IgD-negative memory B cell (primary cell): ENCODE results near the gene RHBDD2. TPM values are rescaled to one million over a fixed set of nuclear protein-coding genes. Genes with fewer than 3 reads are reported as not detected.
"Not testable (repeated sequence)": the region's sequence is repeated elsewhere in the genome, so short reads cannot be mapped to it uniquely, and the experiment has no call there.

Experiments used
- H3K27ac Mint-ChIP-seq, 3 donors: one replicate each; pipeline ENCODE4 v1.8.0; 2020 to 2022; ENCODE audit warnings: mild to moderate bottlenecking in 3 of 3, mixed read lengths in 3 of 3, moderate library complexity in 1 of 3
- H3K27me3 Mint-ChIP-seq: one replicate; pipeline ENCODE4 v1.8.0; 2021; ENCODE audit warnings: mixed read lengths
- H3K36me3 Mint-ChIP-seq: one replicate; pipeline ENCODE4 v1.8.0; 2020; ENCODE audit warnings: mild to moderate bottlenecking, mixed read lengths
- H3K4me1 Mint-ChIP-seq, 3 donors: one replicate each; pipeline ENCODE4 v1.8.0; 2020 to 2022; ENCODE audit warnings: mixed read lengths in 3 of 3, mild to moderate bottlenecking in 1 of 3
- H3K4me3 Mint-ChIP-seq, 4 donors: one replicate each; pipeline ENCODE4 v1.8.0; 2020 to 2022; ENCODE audit warnings: mild to moderate bottlenecking in 4 of 4, mixed read lengths in 4 of 4, moderate library complexity in 3 of 4
- H3K9me3 Mint-ChIP-seq, 3 donors: one replicate each; pipeline ENCODE4 v1.8.0; 2020 to 2021; ENCODE audit warnings: mixed read lengths in 3 of 3, mild to moderate bottlenecking in 1 of 3
- polyA plus RNA-seq: library from polyadenylated mRNA; unstranded; fragments of 300-500 nt; fragmentation: Illumina TruSeq; gene quantifications from one replicate; pipeline ENCODE4 v1.2.3, GENCODE V29; 2021

The RHBDD2 gene
- polyA plus RNA-seq, 1 donor from 2014 or later: 66.0 TPM

DNA sequence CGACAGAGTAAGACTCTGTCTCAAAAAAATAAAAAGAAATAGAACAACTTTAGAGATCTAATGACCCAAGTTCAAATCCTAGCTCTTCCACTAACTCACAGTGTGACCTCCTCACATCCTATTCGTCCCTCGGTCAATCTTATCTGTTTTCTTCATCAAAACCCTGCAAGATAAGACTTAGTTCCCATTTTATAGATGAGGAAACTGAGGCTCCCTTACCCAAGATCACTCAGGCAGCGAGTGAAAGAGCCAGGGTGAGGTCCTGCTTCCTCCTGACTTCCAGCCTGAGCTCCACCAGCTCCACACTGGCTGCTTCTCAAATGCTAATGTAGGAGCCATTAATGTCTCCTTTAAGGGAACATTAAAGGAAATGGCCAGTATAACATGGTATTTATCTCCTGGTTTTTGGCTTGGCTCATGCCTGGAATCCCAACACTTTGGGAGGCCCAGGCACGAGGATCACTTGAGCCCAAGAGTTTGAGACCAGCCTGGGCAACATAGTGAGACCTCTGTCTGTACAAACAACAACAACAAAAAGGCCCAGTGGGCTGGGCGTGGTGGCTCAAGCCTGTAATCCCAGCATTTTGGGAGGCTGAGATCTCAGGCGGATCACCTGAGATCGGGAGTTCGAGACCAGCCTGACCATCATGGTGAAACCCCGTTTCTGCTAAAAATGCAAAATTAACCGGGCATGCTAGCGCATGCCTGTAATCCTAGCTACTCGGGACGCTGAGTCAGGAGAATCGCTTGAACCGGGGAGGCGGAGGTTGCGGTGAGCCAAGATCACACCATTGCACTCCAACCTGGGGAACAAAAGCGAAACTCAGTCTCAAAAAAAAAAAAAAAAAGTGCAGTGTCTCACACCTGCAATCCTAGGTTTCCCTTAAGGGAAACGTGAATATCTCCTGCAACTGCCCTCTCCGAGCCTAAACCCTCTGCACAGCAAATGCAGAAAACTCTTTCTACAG, 3.4 kb upstream of the RHBDD2 start:
- Mint-ChIP-seq H3K27ac (no peak overlapping the region), H3K4me3 (no peak overlapping the region)

DNA sequence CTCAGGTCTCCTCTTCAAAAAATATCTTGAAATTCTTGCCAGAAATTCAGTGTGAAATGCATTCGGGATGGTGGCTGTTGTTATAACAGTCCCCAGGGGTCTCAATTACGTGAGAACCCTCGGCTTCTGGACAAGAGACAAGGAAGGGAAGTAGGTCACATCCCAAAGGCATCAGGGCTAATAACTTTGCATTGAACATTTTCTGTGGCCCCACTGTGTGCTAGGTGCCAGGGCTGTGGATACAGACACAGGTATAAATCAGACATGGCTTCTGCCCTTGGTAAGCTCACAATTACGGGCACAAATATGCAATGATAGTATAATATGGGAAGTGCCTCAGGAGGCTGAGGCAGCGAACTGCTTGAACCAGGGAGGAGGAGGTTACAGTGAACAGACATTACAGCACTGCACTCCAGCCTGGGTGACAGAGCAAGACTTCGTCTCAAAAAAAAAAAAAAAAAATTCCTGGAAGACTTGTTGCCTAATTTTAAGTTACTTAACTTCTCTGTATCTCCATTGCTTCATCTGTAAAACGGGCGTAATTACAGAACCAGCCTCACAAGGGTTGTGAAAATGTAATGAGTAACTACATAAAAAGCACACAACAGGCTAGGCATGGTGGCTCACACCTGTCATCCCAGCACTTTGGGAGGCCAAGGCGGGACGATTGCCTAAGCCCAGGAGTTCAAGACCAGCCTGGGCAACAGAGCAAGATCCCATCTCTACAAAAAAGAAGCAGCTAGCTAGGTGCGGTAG, 2.5 kb upstream of the RHBDD2 start:
- H3K4me1 Mint-ChIP-seq: peaks cover 13 to 21% (median 14%) of the 10 kb centered on the region in 3 donors
- H3K27ac Mint-ChIP-seq: peak overlapping the region in 1 of 3 donors; percentile 54
- peaks cover 2% of the 10 kb centered on the region for H3K36me3 Mint-ChIP-seq
- no peaks in the 10 kb centered on the region for H3K27me3 Mint-ChIP-seq
- H3K9me3 Mint-ChIP-seq: peaks cover 0 to 2% (median 0%) of the 10 kb centered on the region in 3 donors
- H3K4me3 Mint-ChIP-seq: peak overlapping the region in 1 of 4 donors; percentile 94

More for the DNA sequence above, 3.4 kb upstream of the RHBDD2 start:
- H3K9me3 Mint-ChIP-seq: peaks cover 0 to 2% (median 0%) of the 10 kb centered on the region in 3 donors
- H3K27me3 Mint-ChIP-seq: no peaks in the 10 kb centered on the region
- H3K4me1 Mint-ChIP-seq: peaks cover 11 to 19% (median 14%) of the 10 kb centered on the region in 3 donors
- peaks cover 2% of the 10 kb centered on the region for H3K36me3 Mint-ChIP-seq

DNA sequence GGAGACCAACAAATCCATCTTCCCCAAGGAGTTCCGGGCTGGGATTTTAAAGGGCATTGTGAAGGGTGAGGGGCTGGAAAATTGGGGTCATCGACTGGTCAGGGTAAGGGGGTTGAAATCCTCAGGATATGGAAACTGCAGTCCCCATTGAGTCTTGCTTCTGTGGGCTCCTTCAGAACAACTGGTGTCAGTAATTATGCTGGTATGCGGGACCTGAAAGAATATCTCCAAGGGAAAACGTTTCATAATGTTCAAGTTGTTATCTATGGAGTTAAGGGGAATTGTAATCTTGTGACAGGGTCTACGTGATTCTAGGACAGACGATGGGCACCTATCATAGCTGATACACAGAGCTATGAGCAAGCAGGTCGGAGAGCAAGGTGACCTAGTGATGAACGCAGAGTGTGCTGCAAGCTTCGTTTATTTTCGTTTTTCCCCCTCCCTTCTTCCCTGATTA, 494 bp upstream of the RHBDD2 start:
- H3K27me3 Mint-ChIP-seq: no peaks in the 10 kb centered on the region
- H3K4me3 Mint-ChIP-seq: peak overlapping the region; percentile 94 to 98 (median 97)
- H3K4me1 Mint-ChIP-seq: peaks cover 14 to 21% (median 14%) of the 10 kb centered on the region in 3 donors
- no peaks in the 10 kb centered on the region for H3K9me3 Mint-ChIP-seq
- H3K27ac Mint-ChIP-seq: peak overlapping the region; percentile 54 to 94 (median 84)
- no peaks in the 10 kb centered on the region for H3K36me3 Mint-ChIP-seq

DNA sequence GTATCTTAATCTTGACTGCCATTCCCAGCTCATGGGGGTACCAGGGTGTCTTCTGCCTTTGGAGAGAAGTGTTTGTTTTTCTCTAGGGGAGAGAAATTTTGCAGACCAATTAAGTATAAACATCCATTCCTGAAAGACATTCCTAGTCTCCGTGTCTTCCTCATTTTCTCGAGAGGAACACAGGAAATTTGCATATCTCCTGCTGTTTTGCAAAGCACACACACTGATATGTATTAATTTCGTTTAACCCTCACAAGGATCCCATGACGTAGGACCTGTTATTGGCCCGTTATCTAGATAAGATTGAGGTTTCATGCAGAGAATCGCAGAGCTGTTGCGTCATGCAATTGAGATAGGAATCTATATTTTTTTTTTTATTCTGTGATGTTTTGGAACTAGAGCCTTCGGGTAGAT, 944 bp downstream of the RHBDD2 start:
- Mint-ChIP-seq H3K27ac (peak overlapping the region; percentile 54 to 93 (median 83)), H3K9me3 (no peaks in the 10 kb centered on the region), H3K27me3 (no peaks in the 10 kb centered on the region), H3K36me3 (no peaks in the 10 kb centered on the region), H3K4me1 (peaks cover 14 to 21% (median 14%) of the 10 kb centered on the region in 3 donors), H3K4me3 (peak overlapping the region; percentile 94 to 98 (median 97))

DNA sequence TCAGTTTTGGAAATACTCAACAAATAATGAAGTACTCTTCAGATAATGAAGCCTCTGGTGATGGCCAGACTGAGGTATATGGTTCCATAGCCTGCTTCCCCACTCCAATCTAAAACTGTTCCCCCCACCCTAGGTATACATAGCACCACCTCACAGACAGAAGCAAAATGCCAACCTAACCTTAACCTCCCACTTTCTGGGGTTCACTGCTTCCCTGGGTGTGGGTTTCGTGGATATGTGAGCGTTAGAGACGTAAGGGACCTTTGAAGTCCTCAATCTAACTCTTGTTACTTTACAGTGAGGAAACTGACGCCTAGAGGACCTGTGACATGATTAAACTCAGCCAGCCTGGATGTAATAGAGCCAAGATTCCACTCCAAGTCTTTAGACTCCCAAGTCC, 1.4 kb downstream of the RHBDD2 start:
- Mint-ChIP-seq H3K4me3 (peak overlapping the region; percentile 94 to 98 (median 97)), H3K27ac (peak overlapping the region in 1 of 3 donors; percentile 54), H3K9me3 (no peaks in the 10 kb centered on the region), H3K27me3 (no peaks in the 10 kb centered on the region), H3K36me3 (no peaks in the 10 kb centered on the region), H3K4me1 (peaks cover 14 to 21% (median 14%) of the 10 kb centered on the region in 3 donors)

DNA sequence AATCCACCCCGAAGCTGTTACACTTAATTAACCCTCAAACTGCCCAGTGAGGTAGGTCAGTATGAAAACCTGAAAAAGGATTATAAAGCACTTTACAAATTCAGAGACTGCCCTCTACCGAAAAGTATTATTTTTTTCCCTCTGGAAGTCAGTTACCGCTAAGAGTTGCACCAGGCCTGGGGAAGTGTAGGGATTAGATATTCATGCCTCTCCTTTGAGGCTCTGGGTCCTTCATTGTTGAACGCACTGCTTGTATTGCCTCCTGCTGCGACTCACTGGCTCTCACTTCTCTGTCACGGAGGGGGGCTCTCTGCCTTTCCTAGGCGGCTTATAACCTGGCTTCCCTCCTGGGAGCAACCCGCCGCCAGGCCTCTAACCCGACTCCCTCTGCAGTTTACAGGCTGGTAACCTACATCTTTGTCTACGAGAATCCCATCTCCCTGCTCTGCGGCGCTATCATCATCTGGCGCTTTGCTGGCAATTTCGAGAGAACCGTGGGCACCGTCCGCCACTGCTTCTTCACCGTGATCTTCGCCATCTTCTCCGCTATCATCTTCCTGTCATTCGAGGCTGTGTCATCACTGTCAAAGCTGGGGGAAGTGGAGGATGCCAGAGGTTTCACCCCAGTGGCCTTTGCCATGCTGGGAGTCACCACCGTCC, 2.7 kb downstream of the RHBDD2 start:
- Mint-ChIP-seq H3K4me3 (peak overlapping the region in 1 of 4 donors; percentile 53), H3K9me3 (no peaks in the 10 kb centered on the region), H3K4me1 (peaks cover 14 to 21% (median 14%) of the 10 kb centered on the region in 3 donors), H3K36me3 (no peaks in the 10 kb centered on the region), H3K27ac (peak overlapping the region in 1 of 3 donors; percentile 82), H3K27me3 (no peaks in the 10 kb centered on the region)

DNA sequence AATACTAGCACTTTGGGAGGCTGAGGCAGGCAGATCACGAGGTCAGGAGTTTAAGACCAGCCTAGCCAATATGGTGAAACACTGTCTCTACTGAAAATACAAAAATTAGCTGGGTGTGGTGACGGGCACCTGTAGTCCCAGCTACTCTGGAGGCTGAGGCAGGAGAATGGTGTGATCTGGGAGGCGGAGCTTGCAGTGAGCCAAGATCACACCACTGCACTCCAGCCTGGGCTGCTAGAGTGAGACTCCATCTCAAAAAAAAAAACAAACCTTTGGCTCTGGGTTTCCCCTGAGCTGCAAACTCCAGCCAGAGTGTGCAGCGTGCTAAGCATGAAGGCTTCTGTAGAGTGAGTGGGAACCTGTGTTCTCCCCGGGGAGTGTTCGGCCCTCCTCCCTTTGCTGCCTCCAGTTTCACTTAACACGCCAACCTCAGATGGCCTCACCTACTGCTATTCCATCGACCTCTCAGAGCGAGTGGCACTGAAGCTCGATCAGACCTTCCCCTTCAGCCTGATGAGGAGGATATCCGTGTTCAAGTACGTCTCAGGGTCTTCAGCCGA, 4.5 kb downstream of the RHBDD2 start:
- H3K27me3 Mint-ChIP-seq, H3K27ac Mint-ChIP-seq, H3K36me3 Mint-ChIP-seq, H3K9me3 Mint-ChIP-seq: not testable (repeated sequence)
- Mint-ChIP-seq H3K4me3 (peak overlapping the region in 1 of 4 donors; percentile 52), H3K4me1 (peaks cover 9 to 15% (median 10%) of the 10 kb centered on the region in 3 donors)

DNA sequence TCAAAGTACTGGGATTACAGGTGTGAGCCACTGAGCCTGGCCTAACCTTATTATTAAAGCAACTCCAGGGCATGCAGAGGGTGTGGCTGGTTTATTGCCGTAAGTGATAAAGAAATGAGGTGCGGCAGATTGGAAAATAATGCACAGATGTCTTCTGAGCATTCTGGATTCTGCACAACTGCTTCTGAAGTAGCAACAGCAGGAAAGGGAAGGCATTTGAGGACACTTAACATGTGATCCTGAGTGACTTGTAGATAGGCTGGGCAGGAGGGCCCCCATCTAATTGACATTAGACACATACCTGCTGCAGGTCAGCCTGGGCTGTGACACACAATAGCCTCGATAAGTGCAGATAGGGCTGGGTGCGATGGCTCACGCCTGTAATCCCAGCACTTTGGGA, 5.6 kb downstream of the RHBDD2 start:
- H3K27me3 Mint-ChIP-seq: no peaks in the 10 kb centered on the region
- H3K4me1 Mint-ChIP-seq: peaks cover 4 to 11% (median 10%) of the 10 kb centered on the region in 3 donors
- H3K36me3 Mint-ChIP-seq: peaks cover 2% of the 10 kb centered on the region
- no peak overlapping the region for H3K27ac Mint-ChIP-seq
- no peak overlapping the region for H3K4me3 Mint-ChIP-seq
- no peaks in the 10 kb centered on the region for H3K9me3 Mint-ChIP-seq

DNA sequence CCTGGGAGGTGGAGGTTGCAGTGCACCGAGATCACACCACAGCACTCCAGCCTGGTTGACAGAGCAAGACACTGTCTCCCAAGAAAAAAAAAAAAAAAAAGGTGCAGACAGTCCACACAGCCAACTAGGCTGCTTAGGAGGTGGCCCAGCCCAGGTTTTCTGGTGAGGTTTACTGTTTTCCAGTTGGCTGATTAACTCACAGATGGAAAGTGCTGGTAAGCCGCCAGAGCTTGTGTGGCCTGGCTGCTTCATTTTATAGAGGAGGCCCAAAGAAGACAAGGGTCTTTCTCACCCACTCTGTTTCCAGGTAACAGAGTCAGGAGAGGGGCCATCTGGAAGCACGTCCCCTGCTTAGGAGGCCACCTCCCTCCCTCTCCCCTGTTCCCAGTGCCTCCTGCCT, 6.2 kb downstream of the RHBDD2 start:
- H3K27me3 Mint-ChIP-seq: no peaks in the 10 kb centered on the region
- H3K27ac Mint-ChIP-seq: no peak overlapping the region
- H3K36me3 Mint-ChIP-seq: peaks cover 2% of the 10 kb centered on the region

DNA sequence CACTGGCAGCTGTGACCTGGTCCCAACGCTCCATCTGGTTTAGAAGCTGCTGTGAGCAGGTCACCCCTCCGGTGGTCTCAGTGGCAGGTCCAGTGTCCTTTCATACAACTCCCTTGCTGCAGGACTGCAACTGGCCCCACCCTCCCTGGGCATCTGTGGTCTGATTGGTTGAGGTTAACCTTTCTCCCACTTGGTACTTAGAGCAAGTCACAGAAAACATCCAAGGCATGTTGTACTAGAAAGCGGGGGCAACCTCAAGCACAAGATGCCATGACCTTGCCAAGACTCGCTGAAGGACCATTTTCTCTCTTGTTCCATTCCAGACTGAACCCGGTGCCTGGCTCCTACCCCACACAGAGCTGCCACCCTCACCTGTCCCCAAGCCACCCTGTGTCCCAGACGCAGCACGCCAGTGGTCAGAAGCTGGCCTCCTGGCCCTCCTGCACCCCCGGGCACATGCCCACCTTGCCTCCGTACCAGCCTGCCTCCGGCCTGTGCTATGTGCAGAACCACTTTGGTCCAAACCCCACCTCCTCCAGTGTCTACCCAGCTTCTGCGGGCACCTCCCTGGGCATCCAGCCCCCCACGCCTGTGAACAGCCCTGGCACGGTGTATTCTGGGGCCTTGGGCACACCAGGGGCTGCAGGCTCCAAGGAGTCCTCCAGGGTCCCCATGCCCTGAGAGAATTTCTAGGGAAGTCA, 9.0 kb downstream of the RHBDD2 start:
- no peaks in the 10 kb centered on the region for H3K4me1 Mint-ChIP-seq
- H3K27me3 Mint-ChIP-seq: no peaks in the 10 kb centered on the region
- peak overlapping the region in 1 of 3 donors; percentile 43 for H3K27ac Mint-ChIP-seq
- H3K4me3 Mint-ChIP-seq: no peak overlapping the region
- H3K9me3 Mint-ChIP-seq: no peaks in the 10 kb centered on the region
- H3K36me3 Mint-ChIP-seq: peaks cover 2% of the 10 kb centered on the region

More for the DNA sequence above, 6.2 kb downstream of the RHBDD2 start:
- H3K9me3 Mint-ChIP-seq: no peaks in the 10 kb centered on the region
- H3K4me3 Mint-ChIP-seq: no peak overlapping the region
- H3K4me1 Mint-ChIP-seq: peaks cover 0 to 6% (median 4%) of the 10 kb centered on the region in 3 donors

DNA sequence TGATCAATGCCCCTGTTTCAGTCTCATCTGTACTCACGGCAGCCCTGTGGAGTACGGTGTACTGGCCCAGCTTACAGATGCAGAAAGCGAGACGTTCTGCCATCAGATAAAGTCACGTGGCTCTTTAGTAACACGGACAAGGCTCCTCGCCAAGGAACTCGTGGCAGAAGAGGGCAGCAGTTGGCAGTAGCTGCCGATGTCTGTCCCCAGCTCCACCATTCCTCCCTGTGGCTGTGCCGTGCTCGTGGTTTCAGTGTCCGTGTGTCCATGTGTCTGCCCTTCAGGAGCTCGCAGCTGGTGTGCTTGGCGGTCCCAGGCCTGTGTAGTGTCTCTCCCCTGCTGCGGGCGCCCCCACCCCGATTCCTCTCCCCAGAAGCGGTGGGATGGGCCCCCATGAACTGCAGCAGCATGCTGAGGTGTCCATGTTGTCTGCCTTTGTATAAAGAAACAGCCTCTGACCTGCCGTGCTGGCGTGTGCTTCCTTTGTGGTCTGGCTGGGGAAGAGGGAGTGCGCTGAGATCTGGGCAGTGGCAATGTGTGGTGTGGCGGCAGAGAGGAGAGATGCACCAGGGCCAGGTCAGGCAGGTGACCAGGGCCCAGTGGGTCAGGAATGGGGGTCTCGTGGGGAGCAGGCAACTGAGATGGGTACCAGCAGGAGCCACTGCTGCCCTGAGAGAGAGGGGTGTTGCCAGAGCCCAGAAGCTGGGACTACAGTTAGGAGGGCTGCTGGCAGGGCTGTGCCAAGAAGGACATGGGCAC, 9.8 kb downstream of the RHBDD2 start:
- no peaks in the 10 kb centered on the region for H3K4me1 Mint-ChIP-seq
- no peak overlapping the region for H3K4me3 Mint-ChIP-seq
- H3K9me3 Mint-ChIP-seq: no peaks in the 10 kb centered on the region
- H3K27ac Mint-ChIP-seq: no peak overlapping the region
- peaks cover 2% of the 10 kb centered on the region for H3K36me3 Mint-ChIP-seq
- no peaks in the 10 kb centered on the region for H3K27me3 Mint-ChIP-seq

DNA sequence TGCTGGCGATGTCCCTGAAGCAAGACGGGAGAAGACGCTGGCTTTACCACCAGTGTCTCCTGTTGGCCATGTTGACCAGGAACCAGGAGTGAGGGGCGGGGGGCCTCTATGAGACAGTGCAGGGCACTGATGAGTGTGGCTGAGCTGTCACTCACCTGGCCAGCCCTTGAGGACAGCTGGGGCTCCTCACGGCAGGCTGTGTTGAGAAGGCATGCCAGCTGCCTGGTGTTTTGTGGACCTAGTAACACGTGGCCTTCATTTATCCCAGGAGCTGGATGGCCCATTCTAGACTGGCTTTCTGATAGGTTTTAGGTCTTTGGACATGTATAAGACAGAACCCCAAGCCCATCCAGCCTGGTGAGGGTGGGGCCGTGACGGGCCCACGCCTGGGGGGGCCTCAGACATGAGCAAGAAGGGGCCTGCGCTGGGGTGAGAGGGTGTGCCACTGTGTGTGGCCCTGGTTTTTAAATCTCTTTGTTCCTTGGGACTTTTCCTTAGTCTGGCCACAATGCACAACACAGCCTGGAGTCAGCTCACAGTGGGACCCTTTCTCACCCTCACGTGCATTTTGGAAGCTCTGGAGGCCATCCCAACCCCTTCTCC, 10.5 kb downstream of the RHBDD2 start:
- Mint-ChIP-seq H3K9me3 (no peaks in the 10 kb centered on the region), H3K27me3 (no peaks in the 10 kb centered on the region), H3K27ac (no peak overlapping the region), H3K4me3 (no peak overlapping the region), H3K4me1 (no peaks in the 10 kb centered on the region), H3K36me3 (peaks cover 2% of the 10 kb centered on the region)

DNA sequence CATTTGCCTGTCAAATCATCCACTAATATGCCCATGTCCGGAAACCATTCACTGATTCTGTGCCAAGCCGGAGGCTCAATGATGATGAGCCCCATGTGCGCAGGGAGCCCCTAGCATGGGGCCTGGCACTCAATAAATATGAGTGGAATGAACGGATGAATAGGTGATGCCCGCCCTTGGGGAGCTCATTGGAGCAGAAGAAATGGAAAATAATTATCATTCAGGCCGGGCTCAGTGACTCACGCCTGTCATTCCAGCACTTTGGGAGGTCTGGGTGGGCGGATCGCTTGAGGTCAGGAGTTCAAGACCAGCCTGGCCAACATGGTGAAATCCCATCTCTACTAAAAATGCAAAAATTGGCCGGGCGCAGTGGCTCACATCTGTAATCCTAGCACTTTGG, 11.0 kb downstream of the RHBDD2 start:
- no peak overlapping the region for H3K4me3 Mint-ChIP-seq
- no peaks in the 10 kb centered on the region for H3K4me1 Mint-ChIP-seq
- H3K27ac Mint-ChIP-seq: no peak overlapping the region
- no peaks in the 10 kb centered on the region for H3K27me3 Mint-ChIP-seq
- H3K9me3 Mint-ChIP-seq: no peaks in the 10 kb centered on the region
- peaks cover 2% of the 10 kb centered on the region for H3K36me3 Mint-ChIP-seq
